Body of pancreas (tissue), 4 donors: ENCODE results near the gene KNCN. TPM values are rescaled to one million over a fixed set of nuclear protein-coding genes. Genes with fewer than 3 reads are reported as not detected.
A peak's percentile ranks its signal among the peaks of the same experiment; 100 is the strongest.

Source experiments
- ATAC-seq: fragments of 150-250 bp; one replicate; pipeline ENCODE4 v1.9.1; 2016
- DNase-seq, 4 donors: peaks; one replicate each; pipeline ENCODE4 v3.0.0-alpha.2; 2019
- H3K27ac ChIP-seq, 4 donors: fragments of 200-600 bp; sonication (generic); 1 replicate in 3 of 4; 2 replicates in 1 of 4; pipeline versions ENCODE4 v1.5.1 to v1.6.1; 2016 to 2019; ENCODE audit warnings: mild to moderate bottlenecking in 1 of 4, mixed read lengths in 1 of 4, moderate library complexity in 1 of 4
- H3K27me3 ChIP-seq, 2 donors: fragments of 200-600 bp; sonication (generic); one replicate each; pipeline ENCODE4 v1.6.0; 2016; ENCODE audit warnings: mild to moderate bottlenecking in 1 of 2
- H3K36me3 ChIP-seq, 2 donors: fragments of 200-600 bp; sonication (generic); replicated peaks in 1 of 2; 2 replicates each; pipeline ENCODE4 v1.5.1; 2016; ENCODE audit warnings: low read depth in 2 of 2; ENCODE audit not compliant: insufficient read depth in 1 of 2
- H3K4me1 ChIP-seq: fragments of 200-600 bp; sonication (generic); one replicate; pipeline ENCODE4 v1.6.0; 2016
- H3K4me3 ChIP-seq, 2 donors: fragments of 200-600 bp; sonication (generic); 1 replicate in 1 of 2; 2 replicates in 1 of 2; pipeline ENCODE4 v1.5.1; 2016 to 2019
- H3K9me3 ChIP-seq, 3 donors: fragments of 200-600 bp; sonication (generic); 1 replicate in 2 of 3; 2 replicates in 1 of 3; pipeline ENCODE4 v1.5.1; 2016
- POLR2A ChIP-seq, 3 donors: fragments of 450-650 bp; IDR thresholded peaks; one replicate each; pipeline ENCODE4 v1.6.1; 2016; ENCODE audit warnings: antibody characterized with exemption in 3 of 3, mild to moderate bottlenecking in 2 of 3
- WGBS, 2 donors: methylation state at CpG; one replicate each; pipeline ENCODE4 v1.1.5; 2017; 5-methylcytosine and 5-hydroxymethylcytosine counted together
- intact Hi-C: fragments of 100-400 bp; cut with DNase I; formaldehyde crosslinking; loops from one replicate; pipeline ENCODE4 v1.15.1; 2023
- total RNA-seq, 2 donors: library from RNA; depleted of rRNA; stranded (reverse); fragments of >200 nt; gene quantifications; one replicate each; pipeline ENCODE4 v1.1.0, GENCODE V29; 2016
- TF ChIP-seq, protein P1 (sequence below), 7 experiments: fragments of 450-650 bp in 4 of 7; fragments of 200-600 bp in 3 of 7; sonication (generic) in 3 of 7; IDR thresholded peaks; one replicate each; pipeline ENCODE4 v1.5.1; 2016 to 2019; ENCODE audit warnings: antibody characterized with exemption in 7 of 7

Gene KNCN
- total RNA-seq, 2 donors from 2014 or later: not detected

DNA sequence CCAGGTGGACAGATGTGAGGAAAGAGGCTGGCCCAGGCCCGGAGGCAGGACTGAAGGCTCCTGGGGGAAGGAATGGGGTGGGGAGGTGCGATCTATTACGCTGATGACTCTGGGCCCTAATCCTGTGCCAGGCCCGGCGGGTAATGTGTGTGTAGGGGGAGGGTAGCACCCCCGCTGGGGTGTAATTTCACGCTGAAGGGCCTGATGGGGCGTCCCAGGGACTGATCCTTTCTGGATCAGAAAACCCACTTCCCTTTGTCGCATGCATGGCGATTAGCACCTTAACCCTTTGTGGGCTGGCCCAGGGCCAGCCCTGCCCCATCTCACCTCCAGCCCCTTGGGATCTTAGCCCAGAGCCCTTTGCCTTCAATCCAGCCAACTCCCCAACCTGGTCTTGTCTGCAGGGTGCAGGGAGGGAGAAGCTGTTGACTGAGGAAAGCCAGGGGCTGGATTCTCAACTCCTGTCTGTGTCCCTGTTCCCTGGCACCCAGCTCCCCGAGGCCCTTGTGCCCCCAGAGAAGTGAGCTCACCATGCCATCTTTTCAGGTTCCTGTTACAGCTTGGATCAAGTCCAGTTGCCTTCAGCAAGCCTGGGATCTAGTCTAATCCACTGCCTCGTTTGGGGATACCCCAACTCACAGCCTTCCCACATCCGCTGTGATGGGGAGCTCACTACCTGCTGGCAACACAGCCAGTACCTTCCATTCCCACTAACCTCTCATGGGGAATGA is 26.0 kb downstream of the KNCN start:
- intact Hi-C loops: loop anchor here (5.0 kb wide), 1 partner anchor 48 kb away; no protein-coding TSS in a partner anchor
- H3K4me3 ChIP-seq: no peak overlapping the region
- H3K4me1 ChIP-seq: peaks cover 20% of the 10 kb centered on the region
- H3K27me3 ChIP-seq: no peaks in the 10 kb centered on the region
- 78 to 84% methylated on average over 9 to 13 of the region's 13 CpGs for WGBS, 2 donors
- DNase-seq (no peak), ATAC-seq (no peak)
- no peak overlapping the region for H3K27ac ChIP-seq
- TF ChIP-seq POLR2A (IDR thresholded peaks at IDR 0.05): no peak
- TF ChIP-seq, protein P1, sequence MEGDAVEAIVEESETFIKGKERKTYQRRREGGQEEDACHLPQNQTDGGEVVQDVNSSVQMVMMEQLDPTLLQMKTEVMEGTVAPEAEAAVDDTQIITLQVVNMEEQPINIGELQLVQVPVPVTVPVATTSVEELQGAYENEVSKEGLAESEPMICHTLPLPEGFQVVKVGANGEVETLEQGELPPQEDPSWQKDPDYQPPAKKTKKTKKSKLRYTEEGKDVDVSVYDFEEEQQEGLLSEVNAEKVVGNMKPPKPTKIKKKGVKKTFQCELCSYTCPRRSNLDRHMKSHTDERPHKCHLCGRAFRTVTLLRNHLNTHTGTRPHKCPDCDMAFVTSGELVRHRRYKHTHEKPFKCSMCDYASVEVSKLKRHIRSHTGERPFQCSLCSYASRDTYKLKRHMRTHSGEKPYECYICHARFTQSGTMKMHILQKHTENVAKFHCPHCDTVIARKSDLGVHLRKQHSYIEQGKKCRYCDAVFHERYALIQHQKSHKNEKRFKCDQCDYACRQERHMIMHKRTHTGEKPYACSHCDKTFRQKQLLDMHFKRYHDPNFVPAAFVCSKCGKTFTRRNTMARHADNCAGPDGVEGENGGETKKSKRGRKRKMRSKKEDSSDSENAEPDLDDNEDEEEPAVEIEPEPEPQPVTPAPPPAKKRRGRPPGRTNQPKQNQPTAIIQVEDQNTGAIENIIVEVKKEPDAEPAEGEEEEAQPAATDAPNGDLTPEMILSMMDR (IDR thresholded peaks at IDR 0.05): no peak
- no peaks in the 10 kb centered on the region for H3K36me3 ChIP-seq
- no peaks in the 10 kb centered on the region for H3K9me3 ChIP-seq

- H3K4me1 ChIP-seq: peaks cover 20% of the 10 kb centered on the region
Observed at GRCh38 chr1:46524843-46525242, 26.6 kb downstream of the KNCN start.

GRCh38 chr1:46523496-46524353 is 27.7 kb downstream of the KNCN start:
- no peaks in the 10 kb centered on the region for H3K27me3 ChIP-seq
- H3K36me3 ChIP-seq: no peaks in the 10 kb centered on the region
- intact Hi-C loops: no loop called here
- no peak overlapping the region for H3K4me3 ChIP-seq
- H3K4me1 ChIP-seq: peaks cover 20% of the 10 kb centered on the region
- H3K27ac ChIP-seq: no peak overlapping the region
- TF ChIP-seq, protein P1 (IDR thresholded peaks at IDR 0.05): no peak
- no peak for TF ChIP-seq POLR2A (IDR thresholded peaks at IDR 0.05)
- H3K9me3 ChIP-seq: no peaks in the 10 kb centered on the region
- DNase-seq (no peak), ATAC-seq (no peak)
- 85 to 86% methylated on average over 10 to 11 of the region's 11 CpGs for WGBS, 2 donors

More at GRCh38 chr1:46524843-46525242, 26.6 kb downstream of the KNCN start:
- no peak for DNase-seq
- Histone ChIP-seq H3K36me3 (no peaks in the 10 kb centered on the region), H3K4me3 (no peak overlapping the region), H3K27ac (no peak overlapping the region), H3K9me3 (no peaks in the 10 kb centered on the region), H3K27me3 (no peaks in the 10 kb centered on the region)
- WGBS, 2 donors: 82 to 88% methylated on average over 5 of the region's 5 CpGs
- no peak for ATAC-seq
- intact Hi-C loops: loop anchor here (5.0 kb wide), 1 partner anchor 48 kb away; no protein-coding TSS in a partner anchor
- TF ChIP-seq, protein P1 (IDR thresholded peaks at IDR 0.05): no peak
- no peak for TF ChIP-seq POLR2A (IDR thresholded peaks at IDR 0.05)

GRCh38 chr1:46522969-46523320 is 28.5 kb downstream of the KNCN start:
- H3K27ac ChIP-seq: peak overlapping the region in 1 of 4 donors; percentile 51
- WGBS, 2 donors: 86 to 89% methylated on average over 10 to 13 of the region's 13 CpGs
- no peaks in the 10 kb centered on the region for H3K9me3 ChIP-seq
- no peaks in the 10 kb centered on the region for H3K36me3 ChIP-seq
- ATAC-seq (no peak), DNase-seq (no peak)
- H3K4me3 ChIP-seq: no peak overlapping the region
- TF ChIP-seq, protein P1 (IDR thresholded peaks at IDR 0.05): no peak
- no peak for TF ChIP-seq POLR2A (IDR thresholded peaks at IDR 0.05)
- intact Hi-C loops: no loop called here
- peaks cover 16% of the 10 kb centered on the region for H3K4me1 ChIP-seq
- H3K27me3 ChIP-seq: no peaks in the 10 kb centered on the region
